Measurements from ENCODE around the gene IL1RAPL2.

GRCh38 chrX:105173071-105173470 is 607.1 kb downstream of the IL1RAPL2 start:
- no peak for TF ChIP-seq CTCF (IDR thresholded peaks at IDR 0.05; ENCODE audit: extremely low read depth in 1 of 2, insufficient read depth in 1 of 2, low read depth in 1 of 2, low read length in 2 of 2)
- TF ChIP-seq POLR2A (IDR thresholded peaks at IDR 0.05; ENCODE audit: low read depth, low read length) = no peak
- no peak for TF ChIP-seq GATA2 (IDR thresholded peaks at IDR 0.05; ENCODE audit: insufficient read depth, insufficient read length, low read depth, low read length)
- TF ChIP-seq EZH2 (IDR thresholded peaks at IDR 0.05; ENCODE audit: borderline replicate concordance, low read depth, low read length, severe bottlenecking) = no peak
- no peak for TF ChIP-seq POLR2AphosphoS5 (IDR thresholded peaks at IDR 0.05; ENCODE audit: insufficient read depth, low read depth, low read length)
- no peak for TF ChIP-seq MAX (IDR thresholded peaks at IDR 0.05; ENCODE audit: insufficient read depth, insufficient read length)
- no peak for TF ChIP-seq MYC (IDR thresholded peaks at IDR 0.05; ENCODE audit: low read depth, low read length)
- TF ChIP-seq FOS (IDR thresholded peaks at IDR 0.05; ENCODE audit: borderline replicate concordance, insufficient read depth, low read length) = no peak
- no peak for TF ChIP-seq JUN (IDR thresholded peaks at IDR 0.05; ENCODE audit: borderline replicate concordance, insufficient read depth, insufficient read length, low read depth)
